Mesenchymal stem cell (in vitro differentiated cells and primary cell): ENCODE measurements around the gene MED13L.
A peak's percentile ranks its signal among the peaks of the same experiment; 100 is the strongest.

Source experiments
- DNase-seq: peaks from one replicate; pipeline ENCODE4 v3.0.0-alpha.2; 2013
- H2AFZ ChIP-seq: one replicate; pipeline ENCODE4 v1.6.1; 2013; ENCODE audit warnings: low read depth, mild to moderate bottlenecking, control low read depth, inconsistent platforms, low read length, moderate library complexity
- H2AK5ac ChIP-seq: 2 replicates; pipeline ENCODE4 v1.6.1; 2013; ENCODE audit warnings: low read length, moderate library complexity, mild to moderate bottlenecking, inconsistent platforms; ENCODE audit not compliant: severe bottlenecking
- H2BK120ac ChIP-seq: one replicate; pipeline ENCODE4 v1.6.1; 2013; ENCODE audit warnings: low read depth, mild to moderate bottlenecking, inconsistent platforms, low read length, moderate library complexity
- H2BK12ac ChIP-seq, 2 experiments: one replicate each; pipeline ENCODE4 v1.6.1; 2013; ENCODE audit warnings: inconsistent platforms in 2 of 2, low read length in 2 of 2, mild to moderate bottlenecking in 2 of 2, moderate library complexity in 2 of 2, control low read depth in 1 of 2
- H2BK15ac ChIP-seq: one replicate; pipeline ENCODE4 v1.6.1; 2013; ENCODE audit warnings: mild to moderate bottlenecking, low read depth, inconsistent platforms; ENCODE audit not compliant: poor library complexity, severe bottlenecking
- H2BK5ac ChIP-seq: 2 replicates; pipeline ENCODE4 v1.6.1; 2013; ENCODE audit warnings: low read depth, mild to moderate bottlenecking, low read length, control low read depth, inconsistent platforms; ENCODE audit not compliant: poor library complexity, severe bottlenecking
- H3K14ac ChIP-seq, 2 experiments: one replicate each; pipeline ENCODE4 v1.6.1; 2013; ENCODE audit warnings: inconsistent platforms in 2 of 2, low read length in 2 of 2, control low read depth in 1 of 2, mild to moderate bottlenecking in 1 of 2, moderate library complexity in 1 of 2
- H3K18ac ChIP-seq, 2 experiments: one replicate each; pipeline ENCODE4 v1.6.1; 2013; ENCODE audit warnings: inconsistent platforms in 2 of 2, low read length in 2 of 2, control low read depth in 1 of 2, low read depth in 1 of 2, mild to moderate bottlenecking in 1 of 2
- H3K23ac ChIP-seq, 2 experiments: one replicate each; pipeline ENCODE4 v1.6.1; 2013; ENCODE audit warnings: inconsistent platforms in 2 of 2, low read length in 2 of 2, mild to moderate bottlenecking in 2 of 2, moderate library complexity in 2 of 2, control low read depth in 1 of 2
- H3K27ac ChIP-seq: 2 replicates; pipeline ENCODE4 v1.5.1; 2013; ENCODE audit warnings: mild to moderate bottlenecking, moderate library complexity, low read length, control low read depth, inconsistent platforms; ENCODE audit not compliant: poor library complexity, severe bottlenecking
- H3K27me3 ChIP-seq, 2 experiments: 2 replicates each; pipeline versions ENCODE4 v1.6.1 to v1.7.0; 2013; ENCODE audit warnings: low read length in 2 of 2, mild to moderate bottlenecking in 2 of 2, moderate library complexity in 2 of 2, control low read depth in 1 of 2, inconsistent platforms in 1 of 2; ENCODE audit not compliant: control insufficient read depth in 1 of 2, insufficient read depth in 1 of 2
- H3K36me3 ChIP-seq, 2 experiments: 2 replicates each; pipeline versions ENCODE4 v1.6.1 to v1.7.0; 2013; ENCODE audit warnings: low read length in 2 of 2, control low read depth in 1 of 2, inconsistent platforms in 1 of 2, low read depth in 1 of 2, mild to moderate bottlenecking in 1 of 2; ENCODE audit not compliant: insufficient read depth in 2 of 2, control insufficient read depth in 1 of 2
- H3K4ac ChIP-seq, 2 experiments: one replicate each; pipeline ENCODE4 v1.6.1; 2013; ENCODE audit warnings: inconsistent platforms in 2 of 2, low read length in 2 of 2, mild to moderate bottlenecking in 2 of 2, moderate library complexity in 2 of 2, control low read depth in 1 of 2, low read depth in 1 of 2
- H3K4me1 ChIP-seq: 2 replicates; pipeline ENCODE4 v1.6.1; 2013; ENCODE audit warnings: low read depth, low read length, control low read depth; ENCODE audit not compliant: control insufficient read depth, insufficient read depth
- H3K4me2 ChIP-seq: 2 replicates; pipeline ENCODE4 v1.6.1; 2013; ENCODE audit warnings: low read length, mild to moderate bottlenecking, inconsistent platforms; ENCODE audit not compliant: poor library complexity, severe bottlenecking
- H3K4me3 ChIP-seq, 2 experiments: 2 replicates each; pipeline versions ENCODE4 v1.5.1 to v1.7.0; 2013; ENCODE audit warnings: low read length in 2 of 2, mild to moderate bottlenecking in 2 of 2, control low read depth in 1 of 2, low read depth in 1 of 2; ENCODE audit not compliant: insufficient read depth in 1 of 2
- H3K79me1 ChIP-seq: replicated peaks from 2 replicates; pipeline ENCODE4 v1.6.1; 2013; ENCODE audit warnings: mild to moderate bottlenecking, control low read depth, low read length, inconsistent platforms; ENCODE audit not compliant: poor library complexity, severe bottlenecking
- H3K9ac ChIP-seq: 2 replicates; pipeline ENCODE4 v1.7.0; 2013; ENCODE audit warnings: mild to moderate bottlenecking, low read length, moderate library complexity
- H3K9me3 ChIP-seq: 2 replicates; pipeline ENCODE4 v1.7.0; 2013; ENCODE audit warnings: mild to moderate bottlenecking, low read length; ENCODE audit not compliant: control insufficient read depth
- H4K8ac ChIP-seq: one replicate; pipeline ENCODE4 v1.6.1; 2013; ENCODE audit warnings: inconsistent platforms, mild to moderate bottlenecking, low read length, moderate library complexity
- H4K91ac ChIP-seq: one replicate; pipeline ENCODE4 v1.6.1; 2013; ENCODE audit warnings: mild to moderate bottlenecking, low read length, inconsistent platforms
- WGBS: methylation state at CpG from one replicate; pipeline ENCODE4 v1.1.7; 2013; ENCODE audit warnings: mixed read lengths; 5-methylcytosine and 5-hydroxymethylcytosine counted together

MED13L gene

DNA sequence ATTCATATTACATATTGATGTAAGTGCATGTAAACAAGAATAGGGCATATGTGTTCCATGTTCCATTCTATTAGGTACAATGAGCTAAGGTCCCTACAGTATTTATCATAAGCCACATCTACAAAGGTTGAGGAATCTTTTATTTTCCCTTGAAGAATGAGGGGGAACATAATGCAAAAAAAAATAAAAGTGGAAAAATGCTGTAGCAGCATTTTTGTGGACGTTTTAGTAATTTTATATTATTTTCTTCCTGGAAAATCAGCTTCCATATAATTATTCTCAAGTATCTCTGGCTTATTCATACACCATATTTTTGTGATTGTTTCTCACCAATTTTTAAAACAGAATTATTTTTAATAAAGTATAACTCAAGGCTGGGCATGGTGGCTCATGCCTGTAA, 148.7 kb downstream of the MED13L start:
- Histone ChIP-seq H3K36me3 (no peaks in the 10 kb centered on the region), H4K8ac (no peak overlapping the region), H2AFZ (no peak overlapping the region), H3K27ac (no peak overlapping the region), H3K4me3 (no peak overlapping the region), H4K91ac (no peak overlapping the region), H2BK15ac (no peak overlapping the region), H3K4ac (no peak overlapping the region), H3K79me1 (peaks cover 4% of the 10 kb centered on the region), H3K23ac (no peak overlapping the region), H2BK12ac (no peak overlapping the region), H2AK5ac (no peak overlapping the region), H2BK120ac (no peak overlapping the region), H3K4me1 (peaks cover 11% of the 10 kb centered on the region), H3K27me3 (no peaks in the 10 kb centered on the region), H3K9ac (no peak overlapping the region), H3K4me2 (no peak overlapping the region), H3K9me3 (no peaks in the 10 kb centered on the region), H3K14ac (no peak overlapping the region), H3K18ac (no peak overlapping the region), H2BK5ac (no peak overlapping the region)
- no CpG with 5 or more reads among the region's 1 CpG for WGBS
- DNase-seq = no peak

DNA sequence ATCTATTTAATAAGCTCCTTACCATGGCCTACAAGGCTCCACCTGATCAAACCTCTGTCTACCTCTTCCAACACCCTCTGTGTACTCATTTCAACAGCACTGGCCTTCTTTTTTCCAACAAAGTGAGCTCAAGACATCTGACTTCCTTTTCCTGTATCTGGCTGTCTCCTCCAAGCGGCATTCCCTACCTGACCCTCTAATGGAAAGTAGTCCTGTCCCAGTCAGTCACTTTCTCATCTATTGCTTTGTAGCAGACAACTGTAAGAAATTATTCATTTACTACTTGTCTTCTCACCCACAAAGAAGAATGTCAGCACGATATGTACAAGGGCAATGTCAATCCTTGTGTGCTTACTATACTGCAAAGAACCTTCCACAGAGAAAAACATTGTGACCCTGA, 149.6 kb downstream of the MED13L start:
- 76% methylated on average over 2 of the region's 2 CpGs for WGBS
- Histone ChIP-seq H2BK5ac (no peak overlapping the region), H3K9me3 (no peaks in the 10 kb centered on the region), H3K9ac (no peak overlapping the region), H3K4me1 (peaks cover 10% of the 10 kb centered on the region), H3K36me3 (no peaks in the 10 kb centered on the region), H2BK120ac (no peak overlapping the region), H3K23ac (no peak overlapping the region), H2BK15ac (no peak overlapping the region), H3K79me1 (peaks cover 4% of the 10 kb centered on the region), H4K8ac (no peak overlapping the region), H3K4me3 (no peak overlapping the region), H4K91ac (no peak overlapping the region), H3K27ac (peak overlapping the region; percentile 20), H2AK5ac (no peak overlapping the region), H3K4ac (no peak overlapping the region), H3K14ac (no peak overlapping the region), H3K27me3 (no peaks in the 10 kb centered on the region), H2AFZ (no peak overlapping the region), H3K18ac (no peak overlapping the region), H2BK12ac (no peak overlapping the region), H3K4me2 (no peak overlapping the region)
- no peak for DNase-seq

- H3K4me3 ChIP-seq = peak overlapping the region in 1 of 2 experiments; percentile 55
Observed at GRCh38 chr12:116126610-116127009, 150.9 kb downstream of the MED13L start.

GRCh38 chr12:116125956-116126566, 151.4 kb downstream of the MED13L start:
- no peak overlapping the region for H3K14ac ChIP-seq
- H4K8ac ChIP-seq = peak overlapping the region; percentile 12
- DNase-seq = no peak
- 91% methylated on average over 4 of the region's 4 CpGs for WGBS
- H2BK12ac ChIP-seq = peak overlapping the region in 1 of 2 experiments; percentile 63
- no peaks in the 10 kb centered on the region for H3K9me3 ChIP-seq
- no peaks in the 10 kb centered on the region for H3K27me3 ChIP-seq
- H2AFZ ChIP-seq = no peak overlapping the region
- H2BK15ac ChIP-seq = no peak overlapping the region
- H3K4me2 ChIP-seq = no peak overlapping the region
- H4K91ac ChIP-seq = no peak overlapping the region
- no peak overlapping the region for H3K4ac ChIP-seq
- no peak overlapping the region for H2BK5ac ChIP-seq
- H2BK120ac ChIP-seq = no peak overlapping the region
- H3K23ac ChIP-seq = no peak overlapping the region
- H3K4me3 ChIP-seq = peak overlapping the region in 1 of 2 experiments; percentile 55
- H3K79me1 ChIP-seq = peaks cover 4% of the 10 kb centered on the region
- H3K27ac ChIP-seq = no peak overlapping the region
- H3K18ac ChIP-seq = no peak overlapping the region
- no peaks in the 10 kb centered on the region for H3K36me3 ChIP-seq
- H3K9ac ChIP-seq = peak overlapping the region; percentile 28
- peaks cover 3% of the 10 kb centered on the region for H3K4me1 ChIP-seq
- no peak overlapping the region for H2AK5ac ChIP-seq

More at GRCh38 chr12:116126610-116127009, 150.9 kb downstream of the MED13L start:
- Histone ChIP-seq H3K18ac (no peak overlapping the region), H3K36me3 (no peaks in the 10 kb centered on the region), H3K23ac (no peak overlapping the region), H2BK120ac (no peak overlapping the region), H3K9me3 (no peaks in the 10 kb centered on the region), H3K4me1 (peaks cover 4% of the 10 kb centered on the region), H2BK15ac (no peak overlapping the region), H3K79me1 (peaks cover 4% of the 10 kb centered on the region), H4K8ac (no peak overlapping the region), H2BK12ac (no peak overlapping the region), H2BK5ac (no peak overlapping the region), H3K4ac (no peak overlapping the region), H4K91ac (no peak overlapping the region), H3K9ac (no peak overlapping the region), H3K27ac (no peak overlapping the region), H3K27me3 (no peaks in the 10 kb centered on the region), H2AFZ (no peak overlapping the region), H3K4me2 (no peak overlapping the region), H3K14ac (no peak overlapping the region), H2AK5ac (no peak overlapping the region)
- peak; percentile 52 for DNase-seq
